Body of pancreas (tissue), 4 donors: Measurements from ENCODE around the gene TMCO4. TPM values are rescaled to one million over a fixed set of nuclear protein-coding genes. Genes with fewer than 3 reads are reported as not detected.
A peak's percentile ranks its signal among the peaks of the same experiment; 100 is the strongest.

Experiments
- ATAC-seq: fragments of 150-250 bp; one replicate; pipeline ENCODE4 v1.9.1; 2016
- DNase-seq, 4 donors: peaks; one replicate each; pipeline ENCODE4 v3.0.0-alpha.2; 2019
- H3K27ac ChIP-seq, 4 donors: fragments of 200-600 bp; sonication (generic); 1 replicate in 3 of 4; 2 replicates in 1 of 4; pipeline versions ENCODE4 v1.5.1 to v1.6.1; 2016 to 2019; ENCODE audit warnings: mild to moderate bottlenecking in 1 of 4, mixed read lengths in 1 of 4, moderate library complexity in 1 of 4
- H3K27me3 ChIP-seq, 2 donors: fragments of 200-600 bp; sonication (generic); one replicate each; pipeline ENCODE4 v1.6.0; 2016; ENCODE audit warnings: mild to moderate bottlenecking in 1 of 2
- H3K36me3 ChIP-seq, 2 donors: fragments of 200-600 bp; sonication (generic); replicated peaks in 1 of 2; 2 replicates each; pipeline ENCODE4 v1.5.1; 2016; ENCODE audit warnings: low read depth in 2 of 2; ENCODE audit not compliant: insufficient read depth in 1 of 2
- H3K4me1 ChIP-seq: fragments of 200-600 bp; sonication (generic); one replicate; pipeline ENCODE4 v1.6.0; 2016
- H3K4me3 ChIP-seq, 2 donors: fragments of 200-600 bp; sonication (generic); 1 replicate in 1 of 2; 2 replicates in 1 of 2; pipeline ENCODE4 v1.5.1; 2016 to 2019
- H3K9me3 ChIP-seq, 3 donors: fragments of 200-600 bp; sonication (generic); 1 replicate in 2 of 3; 2 replicates in 1 of 3; pipeline ENCODE4 v1.5.1; 2016
- CTCF ChIP-seq, 7 experiments: fragments of 450-650 bp in 4 of 7; fragments of 200-600 bp in 3 of 7; sonication (generic) in 3 of 7; IDR thresholded peaks; one replicate each; pipeline ENCODE4 v1.5.1; 2016 to 2019; ENCODE audit warnings: antibody characterized with exemption in 7 of 7
- POLR2A ChIP-seq, 3 donors: fragments of 450-650 bp; IDR thresholded peaks; one replicate each; pipeline ENCODE4 v1.6.1; 2016; ENCODE audit warnings: antibody characterized with exemption in 3 of 3, mild to moderate bottlenecking in 2 of 3
- WGBS, 2 donors: methylation state at CpG; one replicate each; pipeline ENCODE4 v1.1.5; 2017; 5-methylcytosine and 5-hydroxymethylcytosine counted together
- intact Hi-C: fragments of 100-400 bp; cut with DNase I; formaldehyde crosslinking; loops from one replicate; pipeline ENCODE4 v1.15.1; 2023
- total RNA-seq, 2 donors: library from RNA; depleted of rRNA; stranded (reverse); fragments of >200 nt; gene quantifications; one replicate each; pipeline ENCODE4 v1.1.0, GENCODE V29; 2016

The TMCO4 gene
- total RNA-seq, 2 donors from 2014 or later: 31.3 to 36.3 TPM

- TF ChIP-seq CTCF (IDR thresholded peaks at IDR 0.05) (no peak), POLR2A (IDR thresholded peaks at IDR 0.05) (no peak)
- DNase-seq: peak; percentile 46 to 79 (median 66)
- H3K4me3 ChIP-seq: no peak overlapping the region
- H3K36me3 ChIP-seq: peaks cover 0 to 3% of the 10 kb centered on the region in 2 donors
- 49 to 55% methylated on average over 10 of the region's 10 CpGs for WGBS, 2 donors
- ATAC-seq: peak; percentile 81
- H3K9me3 ChIP-seq: no peaks in the 10 kb centered on the region
- H3K4me1 ChIP-seq: peaks cover 15% of the 10 kb centered on the region
- intact Hi-C loops: no loop called here
- no peaks in the 10 kb centered on the region for H3K27me3 ChIP-seq
- H3K27ac ChIP-seq: peak overlapping the region; percentile 53 to 64 (median 60)
Observed at GRCh38 chr1:19735440-19736127, 64.1 kb downstream of the TMCO4 start.

GRCh38 chr1:19734472-19734999 is 65.2 kb downstream of the TMCO4 start:
- Histone ChIP-seq H3K27me3 (no peaks in the 10 kb centered on the region), H3K36me3 (peaks cover 0 to 3% of the 10 kb centered on the region in 2 donors), H3K9me3 (no peaks in the 10 kb centered on the region), H3K4me3 (no peak overlapping the region), H3K4me1 (peaks cover 15% of the 10 kb centered on the region), H3K27ac (peak overlapping the region; percentile 36 to 64 (median 58))
- WGBS, 2 donors: 58 to 60% methylated on average over 6 to 8 of the region's 8 CpGs
- ATAC-seq (no peak), DNase-seq (peak in 2 of 4 donors; percentile 23)
- TF ChIP-seq CTCF (IDR thresholded peaks at IDR 0.05): no peak
- intact Hi-C loops: no loop called here

- H3K27ac ChIP-seq: no peak overlapping the region
- H3K36me3 ChIP-seq: peaks cover 0 to 3% of the 10 kb centered on the region in 2 donors
- no peaks in the 10 kb centered on the region for H3K9me3 ChIP-seq
- H3K4me1 ChIP-seq: peaks cover 15% of the 10 kb centered on the region
- WGBS, 2 donors: 85 to 93% methylated on average over 8 of the region's 8 CpGs
- no peaks in the 10 kb centered on the region for H3K27me3 ChIP-seq
- TF ChIP-seq POLR2A (IDR thresholded peaks at IDR 0.05) (no peak), CTCF (IDR thresholded peaks at IDR 0.05) (no peak)
- DNase-seq (no peak), ATAC-seq (no peak)
- intact Hi-C loops: no loop called here
- no peak overlapping the region for H3K4me3 ChIP-seq
Observed at GRCh38 chr1:19734056-19734455, 65.7 kb downstream of the TMCO4 start.

GRCh38 chr1:19733615-19734014 is 66.1 kb downstream of the TMCO4 start:
- Histone ChIP-seq H3K4me1 (peaks cover 14% of the 10 kb centered on the region), H3K4me3 (no peak overlapping the region), H3K27me3 (no peaks in the 10 kb centered on the region), H3K36me3 (peaks cover 0 to 3% of the 10 kb centered on the region in 2 donors), H3K27ac (no peak overlapping the region), H3K9me3 (no peaks in the 10 kb centered on the region)
- no peak for TF ChIP-seq CTCF (IDR thresholded peaks at IDR 0.05)
- TF ChIP-seq POLR2A (IDR thresholded peaks at IDR 0.05): no peak
- ATAC-seq (no peak), DNase-seq (no peak)
- WGBS, 2 donors: 93 to 95% methylated on average over 5 of the region's 5 CpGs
- intact Hi-C loops: no loop called here
